Hypothalamus (tissue), 51 donors: Measurements from ENCODE around the gene MACF1.

ENCODE experiments used
- DNase-seq, 51 donors: peaks; one replicate each; lab custom pipeline; 2025; lab: John Stamatoyannopoulos, UW

MACF1 gene

DNA sequence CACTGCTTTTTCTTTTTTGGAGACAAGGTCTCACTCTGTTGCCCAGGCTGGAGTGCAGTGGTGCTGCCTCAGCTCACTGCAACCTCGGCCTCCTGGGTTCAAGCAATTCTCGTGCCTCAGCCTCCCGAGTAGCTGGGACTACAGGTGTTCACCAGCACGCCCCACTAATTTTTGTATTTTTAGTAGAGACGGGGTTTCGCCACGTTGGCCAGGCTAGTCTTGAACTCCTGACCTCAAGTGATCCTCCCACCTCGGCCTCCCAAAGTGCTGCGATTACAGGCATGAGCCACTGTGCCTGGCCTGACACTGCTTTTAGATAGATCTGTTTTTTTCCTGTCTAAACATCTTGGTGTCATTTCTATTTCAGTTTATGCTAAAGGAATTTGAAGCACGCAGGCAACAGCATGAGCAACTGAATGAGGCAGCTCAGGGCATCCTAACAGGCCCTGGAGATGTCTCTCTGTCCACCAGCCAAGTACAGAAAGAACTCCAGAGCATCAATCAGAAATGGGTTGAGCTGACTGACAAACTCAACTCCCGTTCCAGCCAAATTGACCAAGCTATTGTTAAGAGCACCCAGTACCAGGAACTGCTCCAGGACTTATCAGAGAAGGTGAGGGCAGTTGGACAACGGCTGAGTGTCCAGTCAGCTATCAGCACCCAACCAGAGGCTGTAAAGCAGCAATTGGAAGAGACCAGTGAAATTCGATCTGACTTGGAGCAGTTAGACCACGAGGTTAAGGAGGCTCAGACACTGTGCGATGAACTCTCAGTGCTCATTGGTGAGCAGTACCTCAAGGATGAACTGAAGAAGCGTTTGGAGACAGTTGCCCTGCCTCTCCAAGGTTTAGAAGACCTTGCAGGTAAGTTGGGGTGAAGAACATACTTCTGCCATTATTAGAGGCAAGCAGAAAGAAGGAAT lies 180.8 kb downstream of the MACF1 start:
- DNase-seq = no peak

DNA sequence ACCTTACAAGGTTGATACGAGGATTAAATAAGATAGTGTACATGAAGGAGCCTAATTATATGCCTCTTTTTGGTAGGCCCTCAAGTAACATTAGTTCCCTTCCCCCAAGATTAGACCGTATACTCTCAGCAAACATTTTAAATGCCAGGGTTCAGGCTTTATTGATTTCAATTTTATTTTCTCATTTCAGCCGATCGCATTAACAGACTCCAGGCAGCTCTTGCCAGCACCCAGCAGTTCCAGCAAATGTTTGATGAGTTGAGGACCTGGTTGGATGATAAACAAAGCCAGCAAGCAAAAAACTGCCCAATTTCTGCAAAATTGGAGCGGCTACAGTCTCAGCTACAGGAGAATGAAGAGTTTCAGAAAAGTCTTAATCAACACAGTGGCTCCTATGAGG lies 182.5 kb downstream of the MACF1 start:
- DNase-seq = no peak

GRCh38 chr1:39387452-39387851 lies 183.0 kb downstream of the MACF1 start:
- DNase-seq = no peak

DNA sequence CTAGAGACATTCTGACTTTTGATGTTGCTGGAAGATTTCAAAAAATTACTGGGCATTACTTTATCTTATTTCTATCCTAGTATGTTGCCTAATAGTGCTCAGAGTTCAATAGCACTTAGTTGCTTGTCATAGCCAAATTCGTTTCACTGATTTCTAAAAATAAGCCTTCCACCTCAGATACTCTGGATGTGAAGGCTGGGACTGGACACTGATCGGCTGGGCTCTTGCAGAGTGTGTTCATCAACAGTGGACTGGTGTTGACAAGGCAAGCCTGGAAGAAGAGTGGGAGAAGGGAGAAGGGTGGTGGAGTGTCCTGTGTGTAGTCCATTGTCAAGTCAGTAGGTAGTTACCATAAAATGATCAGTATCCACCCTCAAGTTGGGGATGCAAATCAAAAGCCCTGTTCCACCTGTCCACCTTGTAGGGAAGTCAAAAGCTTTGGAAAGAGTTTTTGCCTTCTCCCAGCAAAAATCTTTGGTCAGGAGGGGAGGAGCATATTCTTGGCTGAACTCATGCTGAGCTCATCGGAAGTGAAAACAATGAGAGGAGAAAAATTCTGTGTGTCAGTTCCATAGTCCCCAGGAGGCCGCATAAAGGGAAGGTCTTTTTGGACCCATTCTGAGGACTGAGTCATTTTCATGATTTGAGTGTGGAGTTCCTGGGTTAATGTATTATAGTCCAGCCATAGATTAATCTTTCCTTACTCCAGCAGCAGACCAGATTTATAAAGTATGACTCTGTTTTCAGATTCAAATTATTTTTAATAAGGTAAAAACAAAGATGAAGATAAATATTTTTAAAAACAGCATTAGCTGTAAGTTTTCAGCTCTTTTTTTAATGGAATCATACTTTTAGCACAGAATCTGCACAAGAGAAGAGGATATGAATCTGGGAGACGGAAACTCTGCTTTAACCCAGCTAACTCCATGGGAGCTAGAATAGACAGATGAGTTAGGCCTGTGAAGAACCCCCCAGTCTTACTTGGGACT lies 187.5 kb downstream of the MACF1 start:
- DNase-seq = peak in 10 of 51 donors; percentile 7 to 61 (median 23)

GRCh38 chr1:39392851-39393573 lies 188.5 kb downstream of the MACF1 start:
- no peak for DNase-seq

GRCh38 chr1:39393645-39394044 lies 189.2 kb downstream of the MACF1 start:
- DNase-seq = no peak

GRCh38 chr1:39394059-39394458 lies 189.6 kb downstream of the MACF1 start:
- no peak for DNase-seq

GRCh38 chr1:39394598-39394997 lies 190.1 kb downstream of the MACF1 start:
- DNase-seq = no peak

GRCh38 chr1:39395357-39395831 lies 190.9 kb downstream of the MACF1 start:
- DNase-seq = no peak

DNA sequence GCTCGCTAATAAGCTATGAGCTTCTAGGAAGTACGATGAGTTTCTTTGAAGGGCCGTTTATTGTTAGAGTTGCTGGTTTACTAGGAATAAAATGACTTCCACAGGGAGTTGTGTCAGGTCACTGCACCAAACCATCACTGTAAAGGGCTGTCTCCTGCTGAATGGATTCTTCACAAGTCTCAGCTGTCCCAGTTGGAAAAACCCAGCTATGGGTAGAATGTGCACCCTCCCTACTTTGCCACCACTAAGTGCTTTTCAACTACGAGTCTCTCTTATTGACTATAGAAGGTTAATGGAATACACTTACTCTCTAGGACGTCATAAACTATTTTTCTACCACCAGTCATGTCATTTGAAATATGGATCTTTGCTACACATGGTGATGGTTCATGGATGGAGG lies 192.2 kb downstream of the MACF1 start:
- DNase-seq = no peak

DNA sequence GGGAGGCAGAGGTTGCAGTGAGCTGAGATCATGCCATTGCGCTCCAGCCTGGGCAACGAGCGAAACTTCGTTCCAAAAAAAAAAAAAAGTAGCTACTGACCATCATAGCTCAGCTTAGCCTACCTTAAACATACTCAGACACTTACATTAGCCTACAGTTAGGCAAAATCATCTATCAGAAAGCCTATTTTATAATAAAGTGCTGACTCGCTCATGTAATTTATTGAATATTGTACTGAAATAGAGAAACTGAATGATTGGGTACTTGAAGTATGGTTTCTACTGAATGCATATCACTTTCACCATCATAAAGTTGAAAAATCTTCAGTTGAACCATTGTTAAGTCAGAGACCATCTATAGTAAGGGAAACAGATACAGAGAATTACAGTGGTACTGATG lies 193.0 kb downstream of the MACF1 start:
- DNase-seq = no peak

DNA sequence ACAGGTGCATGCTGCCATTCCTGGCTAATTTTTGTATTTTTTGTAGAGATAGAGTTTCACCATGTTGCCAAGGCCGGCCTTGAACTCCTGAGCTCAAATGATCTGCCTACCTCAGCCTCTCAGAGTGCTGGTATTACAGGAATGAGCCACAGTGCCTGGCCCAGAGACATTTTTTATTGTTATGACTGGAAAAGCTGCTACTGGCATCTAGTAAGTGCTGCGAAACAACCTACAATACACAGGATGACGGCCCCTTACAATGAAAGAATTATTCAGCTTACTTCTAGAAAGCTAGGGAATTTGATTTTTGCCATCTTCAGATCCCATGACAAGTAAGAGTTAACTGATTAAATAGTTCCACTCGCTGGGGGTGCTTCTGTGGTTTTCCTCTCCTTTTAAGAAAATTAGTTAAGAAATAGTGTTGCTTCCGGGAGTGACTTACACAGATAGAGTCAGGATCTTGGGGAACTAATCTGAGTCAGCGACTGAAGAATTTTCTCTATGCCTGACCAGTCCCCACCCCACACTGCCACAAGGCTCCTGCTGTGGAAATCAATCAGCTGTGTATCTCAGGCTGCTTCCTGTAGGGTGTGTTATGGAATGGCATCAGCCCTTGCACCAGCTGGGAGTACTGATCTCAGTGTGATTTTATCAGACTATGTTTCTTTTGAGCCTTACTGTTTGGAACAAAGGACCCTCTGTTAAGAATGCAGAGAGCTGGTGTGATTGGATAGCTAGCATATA lies 194.0 kb downstream of the MACF1 start:
- DNase-seq = peak in 9 of 51 donors; percentile 13 to 40 (median 33)

DNA sequence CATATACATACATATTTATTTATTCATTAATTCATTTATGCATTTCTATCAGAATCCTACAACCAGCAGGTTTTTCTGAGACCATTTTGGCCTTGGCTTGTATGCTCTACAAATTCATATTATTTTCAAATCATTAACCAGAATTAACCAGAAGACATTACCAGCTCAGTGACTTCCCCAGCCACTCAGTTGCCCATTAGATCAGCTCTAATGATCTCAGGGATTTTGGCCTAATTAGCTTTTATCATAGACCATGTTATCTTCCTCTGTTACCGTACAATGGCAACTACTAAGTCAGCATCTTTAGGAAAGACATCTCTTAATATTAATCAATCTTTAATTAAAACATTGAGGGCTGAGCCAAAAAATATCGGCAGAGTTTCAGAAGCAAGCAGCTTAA lies 196.6 kb downstream of the MACF1 start:
- no peak for DNase-seq

- no peak for DNase-seq
Observed at GRCh38 chr1:39404876-39405275, 200.4 kb downstream of the MACF1 start.

GRCh38 chr1:39405358-39405757 lies 200.9 kb downstream of the MACF1 start:
- no peak for DNase-seq

- DNase-seq = no peak
Observed at GRCh38 chr1:39406533-39407450, 202.3 kb downstream of the MACF1 start.

- peak in 2 of 51 donors; percentile 22 to 30 for DNase-seq
Observed at GRCh38 chr1:39407510-39407895, 203.0 kb downstream of the MACF1 start.

GRCh38 chr1:39407896-39408640 lies 203.6 kb downstream of the MACF1 start:
- peak in 2 of 51 donors; percentile 25 to 62 for DNase-seq
